Ectodermal cell (in vitro differentiated cells): ENCODE results near the gene LSP1.

ENCODE experiments used
- H3K27ac ChIP-seq: 2 replicates; pipeline ENCODE4 v1.7.0; 2013; ENCODE audit warnings: mild to moderate bottlenecking, low read depth, low read length; ENCODE audit not compliant: insufficient read depth, poor library complexity, severe bottlenecking
- H3K27me3 ChIP-seq: 2 replicates; pipeline ENCODE4 v1.7.0; 2013; ENCODE audit warnings: mild to moderate bottlenecking, low read length; ENCODE audit not compliant: insufficient read depth, control insufficient read depth, poor library complexity, severe bottlenecking
- H3K36me3 ChIP-seq: one replicate; pipeline ENCODE4 v1.7.0; 2013; ENCODE audit warnings: low read length; ENCODE audit not compliant: control insufficient read depth, insufficient read depth
- H3K4me1 ChIP-seq: one replicate; pipeline ENCODE4 v1.7.0; 2013; ENCODE audit warnings: low read length; ENCODE audit not compliant: control insufficient read depth, insufficient read depth
- H3K4me3 ChIP-seq: 2 replicates; pipeline ENCODE4 v1.7.0; 2013; ENCODE audit warnings: low read depth, low read length, control low read depth; ENCODE audit not compliant: insufficient read depth
- H3K9me3 ChIP-seq: 2 replicates; pipeline ENCODE4 v1.7.0; 2013; ENCODE audit warnings: mild to moderate bottlenecking, low read length, moderate library complexity; ENCODE audit not compliant: control insufficient read depth
- WGBS, 2 experiments: methylation state at CpG; one replicate each; pipeline ENCODE4 v1.1.7; 2013; ENCODE audit warnings: missing lambda C conversion rate in 2 of 2; 5-methylcytosine and 5-hydroxymethylcytosine counted together

LSP1 gene

DNA sequence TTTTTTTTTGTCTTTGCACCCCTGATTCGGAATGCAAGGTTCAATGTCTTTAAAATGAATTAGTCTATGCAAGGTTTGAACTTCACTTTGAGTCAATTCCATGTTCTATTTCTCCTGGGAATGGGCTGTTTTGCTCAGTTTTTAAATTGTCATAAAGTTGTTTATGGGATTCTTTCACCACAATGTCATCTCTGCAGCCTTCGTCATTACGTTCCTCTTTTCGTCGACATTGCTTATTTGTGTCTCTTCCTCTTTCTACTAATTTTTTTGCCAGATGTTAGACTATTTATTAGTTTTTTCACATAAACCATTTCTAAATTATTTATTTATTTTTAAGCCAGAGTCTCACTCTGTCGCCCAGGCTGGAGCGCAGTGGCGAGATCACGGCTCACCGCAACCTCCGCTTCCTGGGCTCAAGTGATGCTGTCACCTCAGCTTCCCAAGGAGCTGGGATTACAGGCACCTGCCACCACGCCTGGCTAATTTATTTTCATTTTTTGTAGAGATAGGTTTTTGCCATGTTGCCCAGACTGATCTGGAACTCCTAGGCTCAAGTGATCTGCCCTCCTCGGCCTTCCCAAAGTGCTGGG lies 59.5 kb downstream of the LSP1 start:
- no peaks in the 10 kb centered on the region for H3K4me1 ChIP-seq
- no peaks in the 10 kb centered on the region for H3K27me3 ChIP-seq
- no peaks in the 10 kb centered on the region for H3K36me3 ChIP-seq
- WGBS, 2 experiments: 94 to 96% methylated on average over 13 of the region's 13 CpGs
- no peak overlapping the region for H3K27ac ChIP-seq
- no peak overlapping the region for H3K4me3 ChIP-seq
- no peaks in the 10 kb centered on the region for H3K9me3 ChIP-seq

DNA sequence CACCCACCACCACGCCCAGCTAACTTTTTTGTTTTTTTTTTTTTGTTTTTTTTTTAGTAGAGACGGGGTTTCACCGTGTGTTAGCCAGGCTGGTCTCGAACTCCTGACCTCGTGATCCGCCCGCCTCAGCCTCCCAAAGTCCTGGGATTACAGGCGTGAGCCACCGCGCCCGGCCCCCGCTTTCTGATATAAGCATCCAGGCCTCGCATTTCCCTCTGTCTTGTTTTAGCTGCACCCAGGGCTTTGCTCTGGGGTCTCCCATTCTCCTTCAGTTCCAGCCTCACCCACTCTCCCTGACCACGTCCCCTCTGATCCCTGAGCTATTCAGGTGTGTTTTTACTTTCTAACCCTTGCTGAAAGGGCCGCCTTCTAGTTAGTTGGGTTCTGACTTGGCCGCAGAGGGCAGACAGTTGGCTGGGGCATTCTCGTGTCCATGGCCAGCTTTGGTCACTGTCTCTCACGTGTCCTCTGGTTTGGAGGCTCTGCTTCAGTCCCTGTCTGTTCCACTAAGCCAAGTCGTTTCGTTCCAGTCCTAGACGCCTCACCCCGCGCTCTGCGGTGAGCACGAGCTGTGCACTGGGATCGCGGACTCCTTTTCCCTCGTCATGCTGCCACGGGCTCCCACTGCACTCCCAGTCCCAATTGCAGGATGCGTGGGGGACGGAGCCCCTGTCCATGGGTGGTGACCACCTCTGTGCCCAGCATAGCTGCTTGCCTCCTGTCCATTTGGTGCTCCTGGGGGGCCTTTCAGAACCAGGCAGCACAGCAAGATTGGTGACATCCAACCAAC lies 60.6 kb downstream of the LSP1 start:
- Histone ChIP-seq H3K36me3 (no peaks in the 10 kb centered on the region), H3K4me3 (no peak overlapping the region), H3K9me3 (no peaks in the 10 kb centered on the region), H3K27me3 (no peaks in the 10 kb centered on the region), H3K27ac (no peak overlapping the region), H3K4me1 (no peaks in the 10 kb centered on the region)
- 92 to 95% methylated on average over 31 of the region's 31 CpGs for WGBS, 2 experiments

DNA sequence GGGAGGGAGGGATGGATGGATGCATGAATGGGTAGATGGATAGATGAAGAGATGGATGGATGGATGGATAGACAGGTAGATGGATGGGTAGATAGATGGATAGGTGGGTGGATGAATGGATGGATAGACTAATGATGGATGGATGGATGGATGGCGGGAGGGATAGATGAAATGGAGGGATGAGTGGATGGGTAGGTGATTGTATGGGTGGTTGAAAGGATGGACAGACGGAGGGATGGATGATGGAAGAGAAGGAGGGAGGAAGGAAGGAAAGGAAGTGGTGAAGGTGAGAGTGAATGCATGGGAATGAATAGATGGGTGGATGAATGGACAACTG lies 62.9 kb downstream of the LSP1 start:
- no peaks in the 10 kb centered on the region for H3K4me1 ChIP-seq
- H3K4me3 ChIP-seq: no peak overlapping the region
- WGBS, 2 experiments: 93 to 96% methylated on average over 2 of the region's 2 CpGs
- no peaks in the 10 kb centered on the region for H3K36me3 ChIP-seq
- H3K9me3 ChIP-seq: no peaks in the 10 kb centered on the region
- H3K27me3 ChIP-seq: no peaks in the 10 kb centered on the region
- no peak overlapping the region for H3K27ac ChIP-seq

DNA sequence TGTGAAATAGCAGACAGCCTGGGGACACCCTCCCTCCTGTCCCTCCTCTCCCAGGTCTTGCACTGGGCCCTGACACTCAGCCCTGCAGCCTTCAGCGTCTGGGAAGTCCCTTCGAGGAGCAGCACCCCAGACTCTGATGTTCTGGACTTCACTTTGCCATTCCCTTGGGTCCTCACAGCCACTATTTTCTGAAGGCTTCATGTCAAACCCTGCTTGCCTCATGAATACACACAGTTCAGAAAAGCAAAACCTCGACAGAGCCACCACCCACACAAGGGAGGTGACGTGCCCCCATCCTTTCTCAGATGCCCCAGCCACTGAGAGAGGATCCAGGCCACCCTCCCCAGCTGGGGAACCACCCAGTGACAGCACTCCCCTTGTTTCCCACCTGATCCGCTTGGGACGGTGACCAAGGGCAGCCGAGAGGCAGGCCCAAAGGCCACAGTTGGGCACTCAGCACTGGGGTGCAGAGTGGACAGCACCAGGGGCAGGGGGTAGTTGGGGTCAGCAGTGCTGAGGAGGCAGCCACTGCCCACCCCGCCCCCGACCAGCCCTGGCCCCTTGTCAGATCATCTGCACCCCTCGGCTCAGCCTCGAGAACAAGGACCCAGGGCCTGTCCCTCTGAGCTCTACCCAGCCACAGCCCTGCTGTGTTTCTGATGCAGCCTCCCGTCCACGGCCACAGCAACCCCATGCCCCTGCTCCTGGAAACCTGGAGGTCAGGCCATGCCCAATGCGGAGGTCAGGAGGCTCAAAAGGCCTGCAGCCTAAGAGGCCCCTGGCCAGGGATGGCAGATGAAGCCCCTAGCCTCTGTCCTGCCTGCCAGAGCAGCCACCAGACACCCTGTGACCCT lies 63.5 kb downstream of the LSP1 start:
- no peaks in the 10 kb centered on the region for H3K27me3 ChIP-seq
- peaks cover 5% of the 10 kb centered on the region for H3K4me1 ChIP-seq
- no peak overlapping the region for H3K4me3 ChIP-seq
- WGBS, 2 experiments: 91 to 92% methylated on average over 14 of the region's 14 CpGs
- no peaks in the 10 kb centered on the region for H3K9me3 ChIP-seq
- H3K36me3 ChIP-seq: no peaks in the 10 kb centered on the region
- no peak overlapping the region for H3K27ac ChIP-seq

DNA sequence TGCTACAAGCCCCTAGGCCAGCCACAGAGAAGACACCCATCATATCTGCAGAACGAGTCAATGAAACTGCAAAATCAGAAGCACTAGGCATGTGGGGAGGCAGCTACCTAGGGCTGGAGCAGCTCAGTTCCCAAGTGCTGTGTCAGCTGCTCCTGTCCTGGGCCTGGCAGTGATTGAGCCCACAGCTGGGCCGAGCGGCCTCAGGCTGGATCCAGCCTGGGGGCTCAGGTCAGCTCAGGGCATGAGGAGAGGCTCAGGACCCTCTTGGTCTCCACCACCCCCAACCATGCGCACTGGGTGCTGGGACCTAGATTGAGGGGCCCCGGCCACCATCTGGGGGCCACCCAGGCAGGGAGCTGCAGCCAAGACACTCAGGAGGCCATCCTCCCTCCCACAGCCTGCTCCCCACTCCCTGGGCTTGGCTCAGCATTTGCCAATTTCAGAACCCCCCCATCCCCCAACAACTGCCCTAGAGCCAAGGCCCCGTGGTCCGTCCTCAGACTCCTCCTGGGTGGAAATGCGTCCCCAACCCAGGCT lies 64.2 kb downstream of the LSP1 start:
- WGBS, 2 experiments: 84 to 90% methylated on average over 8 of the region's 8 CpGs
- Histone ChIP-seq H3K27ac (no peak overlapping the region), H3K27me3 (no peaks in the 10 kb centered on the region), H3K36me3 (no peaks in the 10 kb centered on the region), H3K4me1 (peaks cover 9% of the 10 kb centered on the region), H3K9me3 (no peaks in the 10 kb centered on the region), H3K4me3 (no peak overlapping the region)

DNA sequence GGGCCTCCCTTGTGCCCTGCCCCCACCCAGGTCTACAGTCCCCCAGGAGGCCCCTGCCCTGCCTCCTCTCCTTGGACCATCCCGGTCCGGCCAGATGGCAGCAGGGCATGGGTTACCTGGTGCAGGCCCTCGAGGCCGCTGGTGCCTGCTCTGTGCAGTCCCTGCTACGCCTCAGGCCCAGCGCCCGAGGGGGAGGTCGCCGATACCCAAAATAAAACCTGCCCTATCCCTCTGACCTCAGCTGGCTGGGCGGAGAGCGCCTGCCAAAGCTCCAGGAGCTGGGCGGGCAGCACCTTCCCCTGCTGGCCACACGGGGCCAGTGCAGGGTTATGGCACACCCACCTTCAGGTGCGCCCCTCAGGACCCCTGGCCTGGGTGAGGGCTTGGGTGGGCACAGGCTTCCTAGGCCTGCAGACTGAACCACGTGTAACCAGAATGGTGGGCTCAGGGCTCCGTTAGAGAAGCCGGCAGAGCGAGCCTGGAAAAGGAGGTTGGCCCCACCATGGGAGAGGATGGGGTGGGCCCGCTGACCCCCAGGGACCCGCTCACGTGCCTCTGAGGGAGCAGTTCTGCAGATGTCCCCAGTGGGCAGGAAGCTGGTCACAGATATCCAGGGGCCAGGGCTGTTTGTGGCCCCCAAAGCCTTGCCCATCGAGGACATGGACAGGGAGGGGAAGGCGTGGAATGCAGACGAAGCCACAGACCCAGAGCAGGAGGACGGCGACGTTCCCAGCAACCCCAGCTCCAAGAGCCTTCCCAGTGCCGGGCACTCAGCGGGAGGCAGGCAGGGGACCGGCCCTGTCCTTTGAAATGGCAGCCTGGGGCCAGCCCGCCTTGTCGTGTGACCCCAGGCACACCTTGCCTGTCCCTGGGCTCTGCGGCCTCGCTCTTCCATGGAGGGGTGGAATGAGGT lies 64.9 kb downstream of the LSP1 start:
- Histone ChIP-seq H3K4me3 (no peak overlapping the region), H3K27me3 (no peaks in the 10 kb centered on the region), H3K9me3 (no peaks in the 10 kb centered on the region), H3K4me1 (peaks cover 9% of the 10 kb centered on the region), H3K27ac (no peak overlapping the region), H3K36me3 (no peaks in the 10 kb centered on the region)
- 84% methylated on average over 34 of the region's 34 CpGs for WGBS, 2 experiments

DNA sequence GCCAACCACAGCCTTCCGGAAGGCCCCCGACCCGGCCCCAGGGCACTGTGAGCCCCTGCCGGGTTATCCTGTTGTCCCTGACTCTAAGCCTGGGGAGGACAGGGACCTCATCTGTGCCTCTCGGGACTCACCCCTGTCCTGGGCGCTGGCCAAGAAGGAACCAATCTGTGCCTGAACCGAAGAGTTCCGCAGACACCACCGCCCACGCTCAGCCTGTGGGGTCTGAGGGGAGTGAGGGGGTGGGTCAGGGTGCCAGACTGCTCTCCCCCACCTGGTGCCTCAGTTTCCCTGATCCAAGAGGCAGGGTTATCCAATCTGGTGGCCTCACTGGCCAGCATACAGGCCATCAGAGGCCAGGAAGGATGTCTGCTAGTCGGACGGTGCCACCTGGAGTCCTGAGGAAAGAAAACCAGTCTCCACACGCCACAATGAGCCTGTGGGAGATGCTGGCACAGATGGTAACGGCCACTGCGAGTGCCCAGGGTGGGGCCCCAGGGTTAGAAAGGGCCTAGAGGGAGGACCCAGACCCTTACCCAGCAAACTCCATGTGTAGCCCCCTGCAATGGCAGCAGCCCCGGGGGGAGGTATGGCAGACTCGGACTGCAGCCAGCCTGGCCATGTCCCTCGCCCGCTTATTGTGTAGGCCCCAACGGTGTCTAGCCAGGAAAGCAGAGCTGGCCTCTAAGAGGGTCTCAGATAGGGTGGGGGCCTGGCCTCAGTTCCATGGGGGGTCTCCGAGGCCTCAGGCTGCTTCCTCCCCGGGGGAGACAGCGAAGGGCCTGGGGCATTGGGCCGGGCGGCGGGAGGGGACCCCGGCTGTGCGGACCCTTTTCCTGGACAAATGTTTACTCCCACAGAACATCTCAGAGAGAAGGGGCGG lies 65.8 kb downstream of the LSP1 start:
- Histone ChIP-seq H3K36me3 (no peaks in the 10 kb centered on the region), H3K9me3 (no peaks in the 10 kb centered on the region), H3K4me3 (no peak overlapping the region), H3K27ac (no peak overlapping the region), H3K27me3 (no peaks in the 10 kb centered on the region), H3K4me1 (peaks cover 9% of the 10 kb centered on the region)
- 90 to 93% methylated on average over 29 of the region's 29 CpGs for WGBS, 2 experiments

DNA sequence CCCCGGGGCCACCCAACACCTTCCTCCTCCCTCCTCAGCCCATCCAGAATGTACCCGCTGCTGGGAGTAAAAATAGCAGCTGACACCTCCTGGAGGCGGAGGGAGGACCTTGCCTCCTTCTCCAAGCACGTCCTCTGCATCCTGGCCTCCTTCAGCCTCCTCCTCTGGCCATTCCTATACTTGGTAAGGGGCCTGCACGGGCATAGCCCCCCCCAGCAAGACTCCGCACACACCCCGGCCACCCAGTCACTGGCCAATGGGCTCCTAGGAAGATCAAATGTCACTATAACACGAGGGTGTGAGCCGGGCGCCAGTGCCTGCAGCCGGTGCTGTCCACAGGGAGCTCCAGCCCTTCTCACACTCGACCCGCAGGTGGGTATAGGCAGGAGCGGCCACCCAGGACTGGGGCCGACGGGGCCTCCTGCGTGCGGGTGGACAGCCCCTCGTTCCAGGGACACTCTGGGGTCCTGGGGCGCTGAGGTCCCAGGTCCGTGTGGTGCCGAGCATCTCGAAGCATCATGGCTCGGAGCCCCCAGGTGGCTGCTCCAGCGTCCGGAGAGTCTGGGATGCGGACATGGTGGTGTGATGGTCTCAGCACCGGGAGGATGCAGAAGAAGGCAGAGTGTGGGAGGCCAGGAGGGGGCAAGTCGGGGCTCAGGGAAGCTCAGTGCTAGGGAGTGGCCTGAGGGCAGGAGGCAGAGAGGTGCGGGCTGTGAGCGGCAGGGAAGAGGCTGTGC lies 66.7 kb downstream of the LSP1 start, which contains the start of gene TNNT3:
Gene TNNT3, plus strand, starts transcription at position 313 of the 737 bp plus-strand sequence. CDS start 3,172 bp downstream, outside the sequence.
- Histone ChIP-seq H3K27ac (no peak within 1 kb of the TSS), H3K4me1 (peaks cover 9% of the 10 kb centered on the region), H3K4me3 (no peak within 1 kb of the TSS), H3K9me3 (no peaks in the 10 kb centered on the region), H3K27me3 (no peaks in the 10 kb centered on the region), H3K36me3 (no peaks in the 10 kb centered on the region)
- WGBS, 2 experiments: 84 to 87% methylated on average over 31 of the region's 31 CpGs
